Activated CD4-positive, alpha-beta T cell treated with anti-CD3 and anti-CD28 coated beads, Interleukin-2, amount 50 U/mL, for 16 hours (primary cell): ENCODE data around the gene TENM4.
"Not testable (repeated sequence)": the region's sequence is repeated elsewhere in the genome, so short reads cannot be mapped to it uniquely, and the experiment has no call there.

Source experiments
- DNase-seq: peaks from one replicate; pipeline ENCODE4 v3.0.0-alpha.2; 2020

Gene TENM4

DNA sequence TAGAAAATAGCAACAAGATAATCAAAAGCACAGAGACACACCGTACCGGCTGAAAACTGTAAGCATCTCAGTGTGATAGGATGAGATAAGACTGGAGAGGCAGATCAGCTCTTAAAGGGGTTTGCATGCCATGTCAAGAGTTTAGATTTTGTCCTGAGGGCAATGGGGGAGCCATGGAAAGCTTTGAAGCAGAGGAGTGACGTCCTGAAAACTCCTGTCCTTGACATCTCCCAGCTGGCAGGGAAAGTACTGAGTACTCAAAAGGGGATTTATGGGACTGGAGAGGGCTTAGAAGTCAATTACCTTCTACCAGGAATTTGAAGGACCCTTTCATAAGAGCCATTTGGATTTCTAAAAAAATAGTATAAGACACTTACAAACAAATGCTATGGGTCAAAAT is 445.7 kb downstream of the TENM4 start:
- no peak for DNase-seq

DNA sequence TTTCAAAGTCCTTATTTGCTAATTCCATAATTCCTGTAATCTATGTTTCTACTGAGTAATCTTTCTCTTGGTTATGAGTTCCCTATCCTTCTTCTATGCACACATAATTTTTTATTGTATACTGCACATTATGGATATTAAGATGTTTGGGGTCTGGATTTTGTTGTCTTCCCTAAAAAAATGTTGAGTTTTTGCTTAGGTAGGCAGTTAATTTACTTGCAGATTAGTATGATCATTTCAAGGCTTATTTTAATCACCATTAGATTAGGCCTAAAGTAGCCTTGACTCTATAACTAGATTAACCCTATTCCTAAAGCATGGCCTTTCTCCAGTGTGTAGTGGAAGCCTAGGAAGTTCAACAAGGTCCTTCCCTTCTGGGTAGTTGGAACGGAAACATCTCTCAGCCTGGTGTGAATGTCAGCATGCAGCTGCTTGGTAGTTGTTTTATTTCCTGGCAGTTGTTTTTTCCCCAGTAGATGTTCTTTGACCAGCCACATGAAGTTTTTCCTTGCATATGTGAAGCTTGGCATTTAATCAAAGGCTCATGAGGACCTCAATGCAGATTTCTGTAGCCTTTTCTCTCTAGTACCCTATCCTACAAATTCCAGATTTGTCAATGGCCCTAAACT is 446.9 kb downstream of the TENM4 start:
- no peak for DNase-seq

DNA sequence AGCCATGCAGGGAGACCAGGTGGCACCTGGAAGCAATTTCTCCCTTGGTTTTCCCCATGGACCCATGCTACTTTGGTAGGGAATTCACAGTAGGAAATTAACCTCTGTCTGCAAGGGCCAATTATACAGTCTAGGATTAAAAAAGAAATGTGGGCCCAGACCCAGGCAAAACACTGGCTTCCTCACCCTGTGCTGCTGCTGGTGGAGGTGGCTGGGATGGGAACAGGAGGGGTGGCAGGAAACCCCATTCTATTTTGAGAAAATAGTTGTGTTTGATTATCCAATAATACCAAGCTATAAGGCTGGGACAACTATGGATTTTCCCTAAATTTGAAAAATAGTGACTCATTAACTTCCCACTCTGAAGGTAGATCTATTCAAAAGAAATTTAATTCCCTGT is 449.1 kb downstream of the TENM4 start:
- DNase-seq = no peak

DNA sequence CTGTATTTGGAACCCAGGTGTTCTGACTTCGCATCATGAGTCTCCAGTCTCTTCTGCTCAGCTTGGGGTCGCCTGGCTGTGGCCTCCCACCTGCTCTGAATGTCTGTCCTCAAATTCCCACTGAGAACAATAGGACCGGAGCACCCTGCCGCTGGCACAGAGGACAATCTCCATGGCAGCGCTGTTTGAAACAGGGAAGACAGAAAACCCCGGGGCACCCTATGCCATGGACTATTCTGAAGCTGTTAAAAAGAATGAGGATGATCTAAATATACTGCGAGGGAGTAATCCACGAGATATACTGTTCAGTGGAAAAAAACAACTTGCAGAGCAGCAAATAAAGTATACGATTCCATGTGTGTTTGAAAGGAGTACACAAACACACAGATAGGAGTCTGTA is 450.6 kb downstream of the TENM4 start:
- no peak for DNase-seq

DNA sequence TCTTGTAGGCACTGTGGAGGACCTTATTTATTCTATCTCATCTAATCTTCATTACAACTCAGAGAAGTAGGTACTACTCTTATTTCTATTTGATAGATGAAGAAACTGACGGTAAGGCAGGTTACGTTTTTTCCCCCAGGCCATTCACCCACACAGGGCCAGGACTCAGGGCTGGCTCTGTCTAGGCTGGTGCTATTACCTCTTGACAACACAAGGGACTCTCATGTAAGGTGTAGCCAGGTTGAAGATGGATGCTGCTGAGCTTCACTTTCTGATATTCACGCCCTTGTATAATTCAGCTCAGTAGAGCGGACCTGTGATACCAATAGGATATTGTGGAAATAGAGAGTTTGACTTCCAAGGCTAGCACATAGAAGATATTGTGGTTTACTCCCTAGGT is 453.1 kb downstream of the TENM4 start:
- no peak for DNase-seq

DNA sequence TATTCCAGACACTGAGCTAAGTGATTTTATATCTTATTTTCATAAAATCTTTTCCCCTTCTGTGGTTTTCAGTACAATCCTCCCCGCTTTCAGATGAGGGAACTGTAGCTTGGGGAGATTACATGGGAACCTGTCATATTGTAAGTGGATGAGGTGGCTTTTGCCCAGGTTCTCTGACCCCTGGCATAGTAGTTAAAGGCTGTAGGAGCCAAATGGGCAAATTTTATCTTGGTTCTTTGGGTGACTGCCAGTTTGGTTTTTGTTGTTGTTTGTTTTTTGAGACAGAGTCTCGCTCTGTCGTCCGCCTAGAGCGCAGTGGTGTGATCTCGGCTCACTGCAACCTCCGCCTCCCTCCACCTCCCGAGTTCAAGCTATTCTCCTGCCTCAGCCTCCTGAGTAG is 454.5 kb downstream of the TENM4 start:
- DNase-seq = no peak

GRCh38 chr11:78985663-78986062 is 455.2 kb downstream of the TENM4 start:
- no peak for DNase-seq

- DNase-seq = no peak
Measured at GRCh38 chr11:78982473-78982872, 458.4 kb downstream of the TENM4 start.

DNA sequence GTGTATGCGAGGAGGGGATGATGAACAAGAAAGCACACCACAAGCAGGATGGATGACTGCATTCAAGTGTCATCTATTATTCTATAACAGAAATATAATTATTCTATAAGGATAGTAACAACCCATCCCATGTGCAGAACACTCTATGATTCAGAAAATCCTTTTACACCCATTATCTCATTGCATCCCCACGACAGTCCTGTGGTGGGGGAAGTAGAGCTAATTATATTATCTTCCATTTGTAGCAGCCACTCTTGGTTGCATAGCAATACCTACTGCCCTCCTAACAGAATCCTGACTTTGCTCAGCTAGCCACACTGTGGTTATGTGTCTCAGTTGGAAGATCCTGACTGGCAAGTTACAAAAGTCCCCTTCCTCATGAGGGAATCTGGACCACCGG is 459.7 kb downstream of the TENM4 start:
- DNase-seq = no peak

- DNase-seq = no peak
Measured at GRCh38 chr11:78978831-78979230, 462.0 kb downstream of the TENM4 start.

- not testable (repeated sequence) for DNase-seq
Measured at GRCh38 chr11:78977848-78978247, 463.0 kb downstream of the TENM4 start.

DNA sequence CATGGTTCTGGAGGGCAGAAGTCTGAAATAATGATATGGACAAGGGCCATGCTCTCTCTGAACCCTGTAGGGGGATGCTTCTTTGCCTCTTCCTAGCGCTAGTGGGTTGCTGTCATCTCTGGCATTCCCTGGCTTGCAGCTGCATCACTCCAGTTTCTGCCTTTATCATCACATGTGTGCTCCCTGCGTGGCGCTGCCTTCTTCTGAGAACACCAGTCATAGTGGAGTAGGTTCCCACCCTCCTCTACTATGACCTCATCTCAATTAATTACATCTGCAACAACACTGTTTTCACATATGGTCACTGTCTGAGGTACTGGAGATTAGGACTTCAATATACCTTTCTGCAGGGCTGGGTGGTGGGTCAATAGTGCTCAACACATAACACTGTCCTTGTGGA is 463.8 kb downstream of the TENM4 start:
- DNase-seq = no peak

GRCh38 chr11:78975081-78975480 is 465.7 kb downstream of the TENM4 start:
- no peak for DNase-seq

DNA sequence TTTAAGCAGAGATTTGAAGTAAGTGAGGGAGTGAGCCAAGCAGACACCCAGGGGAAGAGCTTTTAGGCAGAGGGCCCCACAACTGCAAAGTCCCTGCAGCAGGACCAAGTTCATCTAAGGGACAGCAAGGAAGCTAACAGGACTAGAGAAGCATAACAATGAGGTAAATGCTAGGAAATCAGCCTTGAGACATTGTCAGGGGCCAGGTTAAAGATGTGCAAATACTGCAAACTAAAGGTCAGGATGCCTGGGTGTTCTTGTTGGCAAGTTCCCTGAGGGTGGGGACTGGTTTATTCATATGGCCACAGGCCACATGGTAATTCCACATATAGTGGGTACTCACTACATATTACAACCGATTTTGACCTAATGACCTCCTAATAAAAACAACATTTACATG is 467.0 kb downstream of the TENM4 start:
- no peak for DNase-seq

GRCh38 chr11:78972590-78972989 is 468.2 kb downstream of the TENM4 start:
- no peak for DNase-seq

- no peak for DNase-seq
Measured at GRCh38 chr11:78972177-78972576, 468.7 kb downstream of the TENM4 start.

- DNase-seq = no peak
Measured at GRCh38 chr11:78967811-78968210, 473.0 kb downstream of the TENM4 start.

- no peak for DNase-seq
Measured at GRCh38 chr11:78965432-78965831, 475.4 kb downstream of the TENM4 start.

- DNase-seq = no peak
Measured at GRCh38 chr11:78961937-78962701, 478.7 kb downstream of the TENM4 start.

GRCh38 chr11:78961247-78961646 is 479.6 kb downstream of the TENM4 start:
- DNase-seq = no peak

DNA sequence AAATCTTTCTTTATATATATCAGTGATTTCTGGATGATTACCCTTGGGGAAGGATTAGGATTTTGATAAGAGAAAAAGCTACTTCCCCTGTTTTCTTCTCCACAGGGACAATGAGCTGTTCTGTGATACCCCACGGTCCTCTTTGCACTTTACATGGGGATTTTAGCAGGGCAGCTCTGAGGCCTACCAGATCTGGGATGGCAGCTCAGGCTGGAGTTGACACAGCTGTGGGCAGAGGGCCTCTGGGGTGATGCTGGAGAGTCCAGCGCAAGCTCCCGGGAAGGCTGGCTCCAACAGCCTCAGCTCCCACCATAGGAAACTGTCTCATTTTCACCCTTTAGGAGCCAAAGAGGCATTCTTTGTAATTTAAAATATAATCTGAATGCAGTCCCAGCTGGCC is 482.4 kb downstream of the TENM4 start:
- no peak for DNase-seq

- no peak for DNase-seq
Measured at GRCh38 chr11:78957476-78958245, 483.2 kb downstream of the TENM4 start.

DNA sequence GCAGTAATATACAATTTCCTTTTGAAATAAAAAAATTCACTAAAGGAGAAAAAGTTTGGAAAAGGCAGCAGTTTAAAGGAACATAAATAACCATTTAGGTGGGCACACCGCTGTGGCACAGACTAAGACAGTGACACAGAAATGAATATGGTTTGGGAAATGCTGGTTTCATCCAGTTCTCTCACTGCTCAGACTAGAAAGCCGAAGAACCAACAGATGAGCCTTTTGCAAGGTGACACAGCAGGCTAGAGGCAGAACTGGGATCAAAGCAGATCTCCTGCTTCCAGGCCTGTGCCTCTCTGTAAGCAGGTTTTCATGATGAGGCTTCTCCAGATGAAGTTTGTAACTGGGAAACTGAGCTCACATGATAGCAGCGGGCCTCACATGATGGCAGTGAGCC is 486.1 kb downstream of the TENM4 start:
- DNase-seq = no peak

DNA sequence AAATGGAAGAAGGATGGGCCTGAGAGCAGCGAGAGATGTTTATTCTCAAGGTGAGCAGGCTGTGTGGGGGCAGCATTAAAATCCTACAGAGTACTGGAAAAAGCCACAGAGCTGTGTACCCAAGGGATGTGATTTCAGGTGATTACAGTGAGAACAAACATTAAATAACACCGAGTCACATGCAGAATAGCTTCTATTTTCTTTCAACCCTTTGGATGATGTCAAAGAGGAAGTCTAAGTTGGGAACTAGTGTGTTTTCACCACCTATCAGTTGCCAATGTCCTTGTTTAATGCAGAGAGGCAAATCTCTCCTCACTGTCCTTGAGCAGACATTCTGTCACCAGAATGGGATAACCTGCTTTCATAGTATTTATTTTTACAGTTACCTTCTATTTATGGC is 486.6 kb downstream of the TENM4 start:
- DNase-seq = no peak
